COLO829 (cell line): Measurements from ENCODE around the gene DISP3.

Experiments
- DNase-seq: peaks from one replicate; pipeline ENCODE4 v3.0.0; 2012; ENCODE audit warnings: low spot score

Gene DISP3

GRCh38 chr1:11529330-11529729, 50.4 kb downstream of the DISP3 start:
- DNase-seq = no peak

DNA sequence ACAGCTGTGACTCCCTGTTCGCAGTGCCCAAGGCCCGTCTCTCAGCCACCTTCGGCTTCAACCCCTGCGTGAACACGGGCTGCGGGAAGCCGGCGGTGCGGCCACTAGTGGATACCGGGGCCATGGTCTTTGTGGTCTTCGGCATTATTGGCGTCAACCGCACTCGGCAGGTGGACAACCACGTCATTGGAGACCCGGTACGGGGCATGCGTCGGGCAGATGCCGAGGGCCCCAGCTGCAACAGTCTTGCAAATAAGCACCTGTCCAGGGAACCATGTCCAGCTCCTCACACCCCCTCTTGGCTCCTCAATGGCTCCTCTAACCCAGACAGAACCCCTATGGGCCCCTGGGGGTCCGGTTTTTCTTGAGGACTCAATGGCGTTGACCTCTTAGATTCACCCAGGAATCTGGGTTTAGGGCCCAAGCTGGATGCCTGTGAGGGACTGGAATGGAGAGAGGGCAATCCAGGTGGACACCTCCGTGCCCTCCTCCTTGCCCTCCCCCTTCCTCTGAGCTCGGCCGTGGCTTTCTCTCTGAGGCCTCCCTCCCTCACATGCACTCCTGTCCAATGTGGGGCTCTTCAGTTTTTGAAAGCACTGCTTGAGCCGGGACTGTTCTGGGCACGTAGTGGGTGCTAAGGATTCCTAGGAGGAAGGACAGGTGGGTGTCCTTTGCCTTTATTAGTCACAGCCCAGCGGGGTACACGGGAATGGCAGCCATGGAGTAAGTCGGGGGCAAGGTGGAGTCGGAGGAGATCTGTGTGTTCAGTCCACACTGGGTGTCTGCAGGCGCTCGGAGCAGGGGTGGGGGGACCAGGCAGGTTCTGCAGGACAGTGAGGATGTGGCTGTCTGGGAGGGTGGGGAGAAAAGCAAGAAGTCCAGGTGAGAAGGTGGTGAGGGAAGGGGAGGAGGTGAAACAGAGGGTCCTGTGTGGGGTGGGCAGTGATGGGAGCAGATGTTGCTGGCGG, 51.1 kb downstream of the DISP3 start:
- DNase-seq = no peak

DNA sequence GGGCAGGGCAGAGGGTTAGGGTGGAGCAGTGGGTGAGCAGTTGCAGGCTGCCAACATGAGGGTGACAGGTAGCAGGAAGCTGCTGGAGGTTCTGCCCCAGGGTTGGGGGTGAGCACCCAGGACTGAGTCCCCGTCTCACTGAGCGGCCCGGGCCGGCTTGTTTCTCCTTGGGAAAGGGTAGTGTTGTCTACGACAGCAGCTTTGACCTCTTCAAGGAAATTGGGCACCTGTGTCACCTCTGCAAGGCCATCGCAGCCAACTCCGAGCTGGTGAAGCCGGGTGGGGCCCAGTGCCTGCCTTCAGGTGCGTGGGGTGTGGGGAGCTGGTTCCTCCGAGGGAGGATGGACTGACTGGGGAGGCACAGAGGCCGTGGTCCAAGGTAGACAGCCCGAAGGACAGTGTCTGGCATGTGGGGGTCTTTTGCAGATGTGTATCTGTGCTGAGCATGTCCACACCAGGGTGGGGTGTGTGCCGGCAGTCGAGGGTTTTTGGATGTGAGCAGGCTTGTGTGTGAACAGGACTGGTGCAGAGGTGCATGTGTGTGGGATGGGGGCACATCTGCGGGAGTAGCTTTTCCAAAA, 51.9 kb downstream of the DISP3 start:
- DNase-seq = no peak

GRCh38 chr1:11531314-11531870, 52.4 kb downstream of the DISP3 start:
- DNase-seq = no peak

- DNase-seq = no peak
These were observed 53.0 kb downstream of the DISP3 start for GRCh38 chr1:11531943-11532342.

DNA sequence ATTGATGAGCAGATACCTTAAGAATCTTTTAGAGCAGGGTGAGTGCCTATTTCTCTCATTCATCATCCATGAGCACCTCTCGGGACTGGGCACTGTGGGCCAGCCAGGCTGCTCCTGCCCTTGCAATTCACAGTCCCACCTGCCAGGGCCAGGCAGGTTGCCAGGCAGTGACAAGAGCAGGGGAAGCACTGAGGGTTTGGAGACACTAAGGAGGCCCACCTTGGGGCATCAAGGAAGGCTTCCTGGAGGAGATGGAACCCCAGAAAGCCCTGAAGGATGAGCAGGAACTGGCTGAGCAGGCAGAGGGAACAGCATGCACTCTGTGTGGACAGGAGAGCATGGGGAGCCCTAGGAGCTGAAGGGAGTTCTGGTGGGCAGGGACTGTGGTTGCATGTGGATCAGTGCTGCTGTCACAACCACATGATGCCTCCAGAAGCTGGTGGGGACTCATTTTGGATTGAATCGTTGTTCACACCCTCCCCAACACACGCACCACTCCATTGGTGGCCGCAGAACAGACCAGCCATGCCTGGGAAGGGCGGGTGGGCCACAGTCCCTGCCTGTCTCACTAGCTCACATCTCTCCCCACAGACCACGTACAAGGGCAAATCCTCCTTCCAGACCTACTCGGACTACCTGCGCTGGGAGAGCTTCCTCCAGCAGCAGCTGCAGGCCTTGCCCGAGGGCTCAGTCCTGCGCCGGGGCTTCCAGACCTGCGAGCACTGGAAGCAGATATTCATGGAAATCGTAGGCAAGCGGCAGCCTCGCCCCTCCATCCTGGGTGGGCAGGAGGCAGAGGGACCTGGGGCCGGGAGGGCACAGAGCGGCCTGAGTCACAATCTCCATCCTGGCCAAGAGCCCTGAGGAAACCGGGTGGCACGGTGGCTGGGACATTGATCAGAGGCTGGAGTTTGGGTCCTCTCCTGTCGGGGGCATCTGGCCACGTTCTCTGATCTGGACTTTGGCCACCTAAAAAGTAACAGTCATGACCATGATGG, 55.1 kb downstream of the DISP3 start:
- no peak for DNase-seq

GRCh38 chr1:11534846-11535245, 55.9 kb downstream of the DISP3 start:
- no peak for DNase-seq

GRCh38 chr1:11535316-11535715, 56.4 kb downstream of the DISP3 start:
- DNase-seq = no peak

- DNase-seq = no peak
These were observed 57.0 kb downstream of the DISP3 start for GRCh38 chr1:11535761-11536572.

- no peak for DNase-seq
These were observed 57.8 kb downstream of the DISP3 start for GRCh38 chr1:11536573-11537379.

DNA sequence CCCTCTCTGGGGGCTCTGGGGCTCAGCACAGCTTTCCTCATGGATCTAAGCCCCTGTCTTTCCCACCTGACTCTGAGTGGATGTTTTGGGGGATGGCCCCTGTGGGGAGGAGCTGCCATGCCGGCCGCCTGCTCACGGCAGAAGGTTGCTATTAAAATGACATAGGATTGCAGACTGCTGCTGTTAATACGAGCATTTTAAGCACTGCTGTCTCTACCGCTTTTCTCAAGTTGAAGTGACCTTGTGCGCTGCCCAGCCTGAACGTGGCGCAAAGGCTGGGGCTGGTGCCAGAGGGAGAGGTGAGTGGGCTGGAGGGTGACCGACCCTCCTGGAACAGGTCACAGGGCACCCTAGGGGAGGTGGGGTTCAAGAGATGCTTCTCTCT, 58.4 kb downstream of the DISP3 start:
- no peak for DNase-seq

DNA sequence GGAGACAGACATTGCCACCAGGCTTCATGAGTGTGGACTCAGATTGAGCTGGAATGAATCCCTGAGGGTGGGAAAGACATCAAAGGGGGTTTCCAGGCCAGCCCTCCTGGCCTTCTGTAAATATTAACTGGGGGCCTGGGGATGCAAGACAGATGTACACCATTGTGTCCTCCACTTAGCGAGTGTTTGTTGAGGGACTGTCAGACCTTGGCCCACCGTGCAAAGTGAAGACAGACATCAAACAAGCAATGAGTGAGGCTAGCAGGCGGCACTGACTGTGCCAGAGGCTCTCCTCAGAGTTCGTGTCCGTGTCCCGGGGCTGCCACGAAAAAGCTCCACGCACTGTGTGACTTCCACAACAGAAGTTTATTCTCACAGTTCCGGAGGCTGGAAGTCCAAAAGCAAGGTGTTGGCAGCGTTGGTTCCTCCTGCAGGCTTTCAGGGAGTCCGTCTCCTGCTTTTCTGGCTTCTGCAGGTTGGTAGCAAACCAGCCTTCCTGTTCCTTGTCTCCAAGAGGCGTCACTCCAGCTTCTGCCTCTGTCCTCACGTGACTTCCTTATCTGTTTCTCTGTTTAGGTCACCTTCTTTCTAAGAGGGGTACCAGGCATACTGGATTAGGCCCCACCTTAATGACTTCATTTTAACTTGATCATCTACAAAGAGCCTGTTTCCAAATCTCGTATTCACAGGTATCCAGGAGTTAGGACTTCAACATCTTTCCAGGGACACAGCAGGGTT, 59.1 kb downstream of the DISP3 start:
- no peak for DNase-seq

DNA sequence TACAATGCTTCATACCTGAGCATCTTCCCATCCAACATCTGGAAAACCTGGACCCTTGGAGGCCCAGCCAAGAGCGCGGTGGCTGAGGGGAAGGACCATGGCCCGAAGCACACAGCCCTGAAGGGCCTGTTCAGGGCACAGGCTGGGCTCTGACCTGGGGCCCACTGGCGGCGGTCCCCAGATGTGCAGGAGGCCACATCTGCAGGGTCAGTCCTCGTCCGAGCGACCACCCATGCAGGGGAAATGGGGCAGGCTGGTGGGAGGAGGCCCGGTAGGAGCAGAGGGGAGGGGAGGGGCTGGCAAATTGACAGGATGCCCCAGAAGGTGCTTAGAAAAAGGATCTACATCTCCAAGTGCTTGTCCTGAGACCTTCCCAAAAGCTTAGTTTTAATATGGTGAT, 59.9 kb downstream of the DISP3 start:
- no peak for DNase-seq

GRCh38 chr1:11539850-11540772, 61.2 kb downstream of the DISP3 start:
- DNase-seq = no peak

DNA sequence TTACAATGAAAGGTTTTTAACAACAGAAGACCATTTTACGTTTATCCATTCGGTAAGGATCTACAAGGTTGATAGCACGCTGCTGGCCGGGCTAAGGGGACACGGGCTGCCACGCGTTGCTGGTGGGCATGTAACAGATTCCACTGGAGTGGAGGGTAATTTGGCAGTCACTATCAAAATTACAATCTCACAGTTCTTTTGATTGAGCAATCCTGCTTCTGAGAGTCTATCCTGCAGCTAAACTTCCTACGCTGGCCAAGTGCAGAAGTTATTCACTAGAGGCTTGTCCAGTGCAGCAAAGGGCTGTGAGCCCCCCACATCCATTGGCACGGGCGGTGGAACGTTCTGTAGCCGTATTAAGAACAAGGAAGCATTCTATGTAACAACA, 61.8 kb downstream of the DISP3 start:
- no peak for DNase-seq

DNA sequence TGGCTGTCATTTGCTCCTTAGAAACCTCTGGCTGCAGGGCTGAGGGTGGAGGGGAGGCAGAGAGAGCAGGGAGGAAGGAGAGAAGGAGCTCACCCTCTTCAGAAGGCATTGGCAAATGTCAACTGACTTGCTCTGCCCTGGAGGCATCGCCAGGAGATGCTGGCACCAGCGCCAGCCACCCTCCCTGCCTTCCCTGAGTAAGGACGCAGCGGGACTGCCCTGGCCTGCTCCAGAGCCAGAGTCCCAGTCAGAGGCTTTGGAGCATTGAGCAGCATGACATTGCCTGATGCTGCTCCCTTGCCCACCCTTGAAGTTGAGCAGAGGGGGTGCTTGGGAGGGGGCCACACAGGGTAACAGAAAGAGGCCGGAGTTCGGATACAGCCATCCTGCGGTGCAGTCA, 62.3 kb downstream of the DISP3 start:
- no peak for DNase-seq

DNA sequence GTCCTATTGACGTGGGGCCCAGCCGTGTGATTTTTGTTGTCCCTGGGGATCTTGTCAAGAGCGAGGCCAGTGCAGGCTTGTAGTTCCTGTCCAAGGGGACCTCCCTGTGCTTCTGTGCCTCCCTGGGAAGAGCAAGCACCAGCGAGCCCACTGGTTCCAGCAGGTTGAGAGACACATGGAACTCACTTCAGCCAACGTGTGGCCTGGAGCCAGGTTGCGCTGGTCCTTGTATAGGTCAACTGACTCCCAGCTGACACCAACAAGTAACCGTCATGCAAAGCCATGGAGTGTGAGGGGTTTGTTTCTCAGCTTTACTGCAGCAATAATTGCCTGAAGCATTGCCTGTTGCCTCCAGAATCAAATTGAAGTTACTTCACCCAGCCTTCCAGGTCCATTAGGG, 63.0 kb downstream of the DISP3 start:
- no peak for DNase-seq

- no peak for DNase-seq
These were observed 64.4 kb downstream of the DISP3 start for GRCh38 chr1:11543392-11543791.

- DNase-seq = no peak
These were observed 64.8 kb downstream of the DISP3 start for GRCh38 chr1:11543796-11544195.
